ENCODE measurements around the gene COL8A1.
"Not testable (repeated sequence)": the region's sequence is repeated elsewhere in the genome, so short reads cannot be mapped to it uniquely, and the experiment has no call there.

COL8A1 gene

GRCh38 chr3:99712291-99712954 lies 74.0 kb downstream of the COL8A1 start:
- no peak for DNase-seq

GRCh38 chr3:99713440-99713839 lies 75.0 kb downstream of the COL8A1 start:
- DNase-seq: no peak

GRCh38 chr3:99714146-99714545 lies 75.8 kb downstream of the COL8A1 start:
- DNase-seq: no peak

GRCh38 chr3:99714575-99714974 lies 76.2 kb downstream of the COL8A1 start:
- no peak for DNase-seq

DNA sequence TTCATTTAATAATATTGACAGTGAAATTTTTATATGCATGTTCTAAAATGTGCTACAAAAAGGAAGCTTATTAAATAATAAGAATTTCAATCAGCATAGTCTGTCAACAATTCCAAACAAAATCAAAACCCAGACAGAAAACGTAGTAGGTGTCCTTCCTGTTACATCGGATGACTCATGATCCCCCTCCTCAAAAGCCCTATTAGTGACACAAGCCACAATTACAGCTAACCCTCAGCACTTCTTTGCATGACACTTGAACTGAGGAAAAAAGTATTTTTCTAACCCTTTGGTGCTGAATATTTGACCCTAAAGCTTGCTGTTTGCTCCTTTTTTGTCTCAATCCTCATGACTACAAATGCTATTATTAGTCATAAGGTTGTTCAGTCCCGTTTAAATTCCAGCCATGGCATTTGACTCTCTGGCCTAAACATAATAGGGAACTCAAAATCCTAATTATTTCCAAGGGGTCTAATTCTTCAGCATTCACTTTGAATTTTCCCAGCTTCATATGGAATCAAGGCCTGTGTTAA lies 78.1 kb downstream of the COL8A1 start:
- DNase-seq: no peak

DNA sequence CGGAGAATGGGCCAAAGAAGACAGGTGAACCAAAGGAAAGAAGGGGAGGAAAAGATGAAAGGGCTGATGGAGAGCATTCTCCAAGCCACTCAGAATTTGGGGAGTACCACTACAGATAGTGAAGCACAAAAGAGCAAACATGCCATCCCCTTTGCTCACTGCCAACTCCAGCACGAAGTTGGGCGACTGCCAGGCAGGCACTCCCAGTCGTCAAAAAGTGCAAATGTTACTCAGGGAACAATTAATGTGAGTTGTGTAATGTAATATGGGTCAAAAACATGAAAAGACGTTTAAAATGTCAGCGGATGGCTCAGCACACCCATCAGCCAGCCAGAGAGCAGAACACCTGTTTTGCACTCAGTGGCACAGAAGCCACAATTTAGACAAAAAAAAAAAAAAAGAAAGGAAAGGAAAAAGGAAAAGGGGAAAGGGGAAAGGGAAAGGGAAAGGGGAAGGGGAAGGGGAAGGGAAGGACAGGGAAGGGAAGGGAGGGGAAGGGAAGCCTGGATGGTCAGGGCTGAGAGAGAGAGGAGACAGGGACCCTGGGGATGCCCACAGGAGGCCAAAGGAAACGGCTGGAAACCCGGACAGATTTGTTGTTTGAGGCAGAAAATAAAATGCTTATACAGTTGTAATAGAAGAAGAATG lies 82.7 kb downstream of the COL8A1 start:
- no peak for DNase-seq

DNA sequence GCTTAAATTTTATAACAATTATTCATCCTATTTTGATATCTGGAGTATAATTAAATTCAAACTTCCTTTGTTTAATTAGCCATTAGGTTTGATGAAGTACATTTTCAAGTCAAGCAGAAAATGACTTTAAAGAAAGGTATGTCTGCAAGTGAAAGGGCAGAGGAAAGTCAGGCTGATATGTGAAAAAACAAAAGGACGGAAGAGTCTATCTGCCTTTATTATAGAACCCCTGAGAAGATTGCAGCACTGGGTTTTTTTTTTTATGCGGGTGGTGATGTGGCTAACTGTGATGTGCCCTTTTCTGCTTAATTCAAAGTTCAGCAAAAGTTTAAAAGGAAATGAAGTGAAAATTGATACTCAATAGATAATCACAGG lies 83.2 kb downstream of the COL8A1 start:
- no peak for DNase-seq

DNA sequence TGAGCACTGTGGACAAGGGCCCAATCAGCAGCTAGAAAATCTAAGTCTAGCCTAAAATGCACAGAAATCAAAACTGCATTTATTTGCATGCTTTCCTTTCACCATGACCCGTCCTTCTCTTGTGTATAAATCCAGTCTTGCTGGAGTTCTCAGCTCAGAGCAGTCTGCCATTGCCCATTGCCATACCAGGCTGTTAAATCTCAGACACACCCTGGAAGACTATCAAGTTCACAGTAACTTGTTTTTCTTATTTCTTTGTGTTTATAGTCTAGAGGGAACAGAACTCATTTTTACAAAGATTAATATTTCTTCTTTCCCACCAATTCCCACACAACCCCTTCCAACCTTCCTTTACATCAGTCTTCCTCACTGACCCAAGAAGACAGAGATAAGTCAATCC lies 85.9 kb downstream of the COL8A1 start:
- no peak for DNase-seq

DNA sequence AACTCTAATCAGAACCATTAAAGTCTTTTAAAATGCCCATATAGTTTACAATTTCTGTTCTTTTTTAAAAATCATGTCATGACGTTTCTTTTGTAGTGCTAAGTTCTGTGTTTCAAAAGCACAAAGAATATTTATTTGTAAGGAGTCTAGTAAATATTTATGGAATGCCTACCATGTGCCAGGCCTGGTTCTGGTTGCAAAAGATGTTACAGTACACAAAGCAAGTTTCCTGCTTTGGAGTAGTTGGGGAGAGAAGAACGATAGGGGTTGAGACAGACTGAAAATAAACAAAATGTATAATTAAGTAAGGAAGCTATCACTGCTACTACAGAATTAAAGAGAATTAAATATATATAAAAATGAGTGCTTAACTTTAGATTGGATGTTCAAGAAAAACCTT lies 92.5 kb downstream of the COL8A1 start:
- DNase-seq: no peak

DNA sequence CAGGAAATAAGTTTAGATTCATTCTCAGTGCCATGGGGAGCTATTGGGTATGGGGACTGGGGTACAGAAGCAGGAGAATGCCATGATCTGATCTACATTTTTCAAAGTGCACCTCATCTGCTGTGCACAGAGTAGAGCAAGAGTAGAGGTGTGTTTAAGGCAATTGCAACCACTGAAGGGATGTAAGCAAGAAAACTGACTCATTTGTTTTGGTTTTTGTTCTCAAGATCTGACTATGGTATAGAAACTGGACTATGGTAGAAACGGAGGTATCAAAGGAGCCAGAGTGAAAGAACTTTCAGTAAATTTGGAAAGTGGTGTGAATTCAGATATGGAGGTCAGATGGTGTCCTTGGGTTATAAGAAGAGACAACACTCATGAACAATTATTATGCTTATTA lies 93.1 kb downstream of the COL8A1 start:
- DNase-seq: no peak

GRCh38 chr3:99740371-99740770 lies 102.0 kb downstream of the COL8A1 start:
- not testable (repeated sequence) for DNase-seq

DNA sequence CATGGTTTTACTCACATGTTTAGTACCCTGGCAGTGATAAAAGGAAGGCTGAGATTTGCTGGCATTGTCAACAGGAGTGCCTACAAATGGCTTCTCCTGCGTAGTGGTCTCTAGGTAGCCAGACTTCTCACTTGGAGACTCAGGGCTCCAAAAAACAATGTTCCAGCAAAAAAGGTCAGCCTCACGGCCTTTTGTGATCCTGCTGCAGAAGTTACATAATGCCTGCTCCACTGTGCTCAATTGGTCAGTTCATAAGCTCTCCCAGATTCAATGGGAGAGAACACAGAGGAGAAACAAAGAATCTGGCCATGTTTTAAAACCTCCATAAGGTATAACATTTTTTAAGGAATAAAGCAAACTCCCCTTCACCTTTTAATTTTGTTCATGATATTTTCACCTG lies 103.2 kb downstream of the COL8A1 start:
- no peak for DNase-seq

- DNase-seq: no peak
These were observed 109.5 kb downstream of the COL8A1 start for GRCh38 chr3:99747915-99748314.

DNA sequence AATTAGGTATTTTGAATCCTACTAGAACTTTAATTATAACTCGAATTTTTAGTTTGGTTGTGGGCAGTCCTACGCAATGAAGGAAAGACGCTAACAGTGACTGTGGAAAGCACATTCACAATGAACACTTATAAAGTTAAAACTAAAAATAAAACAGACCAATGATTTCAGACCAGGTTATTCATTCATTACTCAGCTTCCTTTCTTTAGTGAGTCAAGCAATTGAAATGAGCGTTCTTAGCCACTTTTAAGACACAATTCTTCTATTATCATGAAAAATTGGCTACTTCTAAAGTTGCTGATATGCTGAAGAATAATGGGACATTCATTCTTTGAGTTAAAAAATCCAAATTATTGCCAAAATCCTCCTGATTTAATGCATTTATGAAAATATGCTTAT lies 113.3 kb downstream of the COL8A1 start:
- no peak for DNase-seq

DNA sequence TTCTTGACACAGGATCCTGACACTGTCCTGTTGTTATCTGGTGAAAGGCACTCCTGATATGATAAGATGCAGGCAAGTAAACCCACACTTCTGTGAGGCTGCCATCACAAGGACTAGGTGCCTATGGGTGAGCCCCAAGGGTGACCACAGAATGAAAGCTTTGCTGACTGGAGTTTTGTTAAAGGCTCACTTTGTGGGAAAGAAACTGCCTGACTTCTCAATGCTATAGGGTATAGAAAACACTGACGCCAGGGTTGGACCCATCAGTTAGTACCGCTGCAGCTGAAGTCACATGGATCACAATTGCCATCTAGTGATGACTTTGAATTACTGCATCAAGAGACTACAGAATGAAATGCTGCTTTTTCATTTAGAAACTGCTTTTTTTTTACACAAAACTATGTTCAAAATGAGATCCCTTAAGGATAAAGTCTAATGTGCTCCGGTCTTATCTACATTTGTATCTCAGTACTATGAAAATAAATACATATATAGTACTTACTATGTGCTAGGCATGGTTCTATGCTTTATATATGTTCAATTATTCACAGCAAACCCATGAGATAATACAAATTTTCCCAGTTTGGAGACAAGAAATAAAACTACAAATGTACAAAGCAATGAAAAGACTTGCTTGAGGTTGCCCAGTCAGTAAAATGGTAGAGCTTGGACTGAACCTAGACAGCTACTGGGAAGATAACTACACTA lies 115.0 kb downstream of the COL8A1 start:
- no peak for DNase-seq

- DNase-seq: no peak
These were observed 117.4 kb downstream of the COL8A1 start for GRCh38 chr3:99755831-99756230.

GRCh38 chr3:99757966-99758365 lies 119.6 kb downstream of the COL8A1 start:
- DNase-seq: no peak

- DNase-seq: no peak
These were observed 120.2 kb downstream of the COL8A1 start for GRCh38 chr3:99758502-99759177.

DNA sequence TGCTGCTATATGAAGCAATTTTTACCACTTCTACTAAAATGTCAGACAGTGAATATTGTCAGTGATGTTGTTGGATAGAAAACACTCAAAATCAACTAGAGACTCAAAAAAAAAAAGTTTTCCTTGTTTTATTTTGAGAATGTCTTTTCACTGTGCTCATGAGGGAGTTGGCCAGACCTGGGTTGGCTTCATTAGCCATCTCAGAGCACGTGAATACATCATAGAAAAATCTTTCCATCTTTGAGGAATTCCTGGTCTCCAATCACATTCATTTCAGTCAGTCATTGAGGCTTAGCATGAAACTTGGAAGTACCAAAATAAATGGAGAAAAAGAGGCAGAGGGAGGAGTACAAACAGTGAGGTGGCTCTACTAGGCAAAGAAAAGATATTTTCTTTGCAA lies 121.6 kb downstream of the COL8A1 start:
- DNase-seq: no peak

DNA sequence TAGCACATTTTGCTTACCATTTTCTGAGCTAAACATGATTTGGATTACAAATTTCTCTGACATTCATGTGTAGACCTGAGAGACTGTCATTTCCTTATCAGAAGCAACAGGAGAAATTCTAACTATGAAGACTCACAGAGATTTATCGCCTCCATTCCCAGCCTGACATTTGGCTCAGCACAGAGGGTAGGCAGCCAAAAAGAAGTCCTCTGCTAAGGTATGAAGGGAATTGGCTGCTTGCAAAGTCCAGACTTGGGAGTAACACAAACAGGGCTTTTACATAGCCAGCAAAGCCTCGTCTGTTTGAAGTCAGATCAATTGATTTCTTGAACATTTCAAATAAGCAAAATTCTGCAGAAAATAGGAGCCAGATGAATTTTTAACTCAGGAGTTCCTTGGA lies 122.2 kb downstream of the COL8A1 start:
- DNase-seq: no peak

DNA sequence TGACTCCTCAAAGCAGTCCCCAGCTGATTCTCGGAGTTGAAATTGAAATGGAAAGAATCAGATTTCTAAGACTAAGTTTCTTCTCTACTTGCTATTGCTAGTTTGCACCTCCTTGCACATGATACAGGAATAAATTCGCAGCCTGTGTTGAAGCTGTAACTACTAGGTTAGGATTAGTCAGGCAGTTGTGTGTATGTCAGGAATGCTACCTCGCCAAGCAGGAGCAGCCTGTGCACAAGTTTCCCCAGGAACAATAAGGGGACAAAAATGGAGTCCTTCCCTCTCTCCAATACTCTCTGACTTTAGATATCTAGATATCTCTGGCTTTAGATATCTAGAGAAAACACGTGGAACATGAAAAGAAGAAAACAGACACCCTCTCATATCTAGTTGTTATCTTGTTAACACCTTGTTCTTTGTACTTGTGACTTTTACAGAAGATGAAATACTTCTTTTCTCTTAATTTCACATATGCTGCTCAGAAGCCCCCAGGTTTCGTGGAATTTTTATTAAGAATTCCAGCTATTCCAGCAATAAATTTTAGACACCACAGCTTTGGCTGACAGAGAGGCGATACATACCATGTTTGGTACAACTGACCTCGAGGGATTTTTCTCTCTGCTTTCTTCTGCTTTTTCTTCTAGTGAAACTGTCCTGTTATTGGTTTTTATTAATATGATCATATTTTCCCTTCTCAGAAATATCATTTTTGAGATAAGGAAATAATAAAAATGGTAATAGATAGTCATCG lies 123.2 kb downstream of the COL8A1 start:
- no peak for DNase-seq

- DNase-seq: no peak
These were observed 124.5 kb downstream of the COL8A1 start for GRCh38 chr3:99762901-99763300.

DNA sequence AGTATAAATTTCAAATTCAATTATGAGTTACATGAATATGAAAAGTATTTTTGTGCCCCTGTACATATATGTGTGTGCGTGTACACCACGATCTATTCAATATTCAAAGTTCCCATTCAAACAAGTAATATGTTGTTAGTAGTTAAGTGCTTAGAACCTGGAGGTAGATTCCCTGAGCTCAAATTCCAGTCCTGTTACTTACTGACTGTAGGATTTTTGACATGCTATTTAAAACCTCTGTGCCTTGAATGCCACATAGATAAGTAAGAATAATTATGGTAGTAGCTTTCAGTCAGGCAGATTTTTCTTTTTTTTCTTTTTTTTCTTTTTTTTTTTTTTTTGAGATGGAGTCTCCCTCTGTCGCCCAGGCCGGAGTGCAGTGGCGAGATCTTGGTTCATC lies 126.0 kb downstream of the COL8A1 start:
- DNase-seq: no peak
